SK-N-SH treated with all-trans-retinoic acid at 6 μM for 48 hours (cell line): ENCODE results near the gene NTM.

Experiments
- ATAC-seq: fragments of 200-7000 bp; cut with Tn5 transposase; 3 replicates; pipeline ENCODE4 v1.9.1; 2020; ENCODE audit warnings: mild to moderate bottlenecking, moderate library complexity
- ARNTL ChIP-seq: fragments of 450-650 bp; formaldehyde crosslinking; IDR thresholded peaks from 2 replicates; pipeline ENCODE4 v1.5.0; 2020; ENCODE audit warnings: low read depth, mild to moderate bottlenecking, moderate library complexity, borderline replicate concordance
- BACH2 ChIP-seq: fragments of 250-450 bp; sonication (Bioruptor Pico); IDR thresholded peaks from 2 replicates; pipeline ENCODE4 v1.9.0; 2021; ENCODE audit warnings: mild to moderate bottlenecking, borderline replicate concordance
- CSDC2 ChIP-seq: fragments of 250-450 bp; sonication (Bioruptor Pico); IDR thresholded peaks from 2 replicates; pipeline ENCODE4 v1.5.0; 2020; ENCODE audit warnings: mild to moderate bottlenecking, moderate library complexity
- ESRRG ChIP-seq: fragments of 250-450 bp; sonication (Bioruptor Pico); IDR thresholded peaks from 2 replicates; pipeline ENCODE4 v1.6.1; 2021; ENCODE audit warnings: mild to moderate bottlenecking
- GLIS3 ChIP-seq: fragments of 250-450 bp; sonication (Bioruptor Pico); IDR thresholded peaks from 2 replicates; pipeline ENCODE4 v1.5.0; 2020; ENCODE audit warnings: mild to moderate bottlenecking, moderate library complexity
- ISL1 ChIP-seq: fragments of 250-450 bp; sonication (Bioruptor Pico); IDR thresholded peaks from 2 replicates; pipeline ENCODE4 v2.1.2; 2022; ENCODE audit warnings: mild to moderate bottlenecking, moderate library complexity
- OSR1 ChIP-seq: fragments of 250-450 bp; sonication (Bioruptor Pico); IDR thresholded peaks from 2 replicates; pipeline ENCODE4 v1.8.0; 2022; ENCODE audit warnings: moderate library complexity, mild to moderate bottlenecking, inconsistent platforms
- PPARA ChIP-seq: fragments of 250-450 bp; sonication (Bioruptor Pico); IDR thresholded peaks from 2 replicates; pipeline ENCODE4 v1.5.0; 2020; ENCODE audit warnings: mild to moderate bottlenecking, borderline replicate concordance
- RARB ChIP-seq: fragments of 250-450 bp; sonication (Bioruptor Pico); IDR thresholded peaks from 2 replicates; pipeline ENCODE4 v1.8.0; 2021; ENCODE audit warnings: mild to moderate bottlenecking, moderate library complexity
- SNAI2 ChIP-seq: fragments of 250-450 bp; sonication (Bioruptor Pico); IDR thresholded peaks from 2 replicates; pipeline ENCODE4 v1.5.0; 2020; ENCODE audit warnings: mild to moderate bottlenecking, moderate library complexity
- TCF4 ChIP-seq: fragments of 250-450 bp; sonication (Bioruptor Pico); IDR thresholded peaks from 2 replicates; pipeline ENCODE4 v1.8.0; 2021; ENCODE audit warnings: mild to moderate bottlenecking, moderate library complexity, borderline replicate concordance
- TOX ChIP-seq: fragments of 250-450 bp; sonication (Bioruptor Pico); IDR thresholded peaks from 2 replicates; pipeline ENCODE4 v1.8.0; 2021; ENCODE audit warnings: mild to moderate bottlenecking, moderate library complexity, borderline replicate concordance
- ZC3H10 ChIP-seq: fragments of 250-450 bp; sonication (Bioruptor Pico); IDR thresholded peaks from 2 replicates; pipeline ENCODE4 v1.5.1; 2021; ENCODE audit warnings: mild to moderate bottlenecking, moderate library complexity
- ZFP3 ChIP-seq: fragments of 250-450 bp; sonication (Bioruptor Pico); IDR thresholded peaks from 2 replicates; pipeline ENCODE4 v1.5.0; 2020; ENCODE audit warnings: mild to moderate bottlenecking, moderate library complexity
- ZFP30 ChIP-seq: fragments of 450-650 bp; formaldehyde crosslinking; IDR thresholded peaks from 2 replicates; pipeline ENCODE4 v1.5.0; 2022; ENCODE audit warnings: mild to moderate bottlenecking, moderate library complexity
- ZNF565 ChIP-seq: fragments of 450-650 bp; formaldehyde crosslinking; conservative IDR thresholded peaks from 2 replicates; pipeline ENCODE4 v1.5.0; 2020; ENCODE audit warnings: low read depth, mild to moderate bottlenecking, moderate library complexity
- ZNF70 ChIP-seq: fragments of 450-650 bp; formaldehyde crosslinking; IDR thresholded peaks from 2 replicates; pipeline ENCODE4 v1.5.0; 2020; ENCODE audit warnings: mild to moderate bottlenecking, moderate library complexity
- ZNF8 ChIP-seq: fragments of 450-650 bp; formaldehyde crosslinking; IDR thresholded peaks from 2 replicates; pipeline ENCODE4 v1.5.0; 2020; ENCODE audit warnings: mild to moderate bottlenecking, moderate library complexity
- TF ChIP-seq, protein P1 (sequence below): fragments of 250-450 bp; sonication (Bioruptor Pico); IDR thresholded peaks from 2 replicates; pipeline ENCODE4 v1.5.1; 2020; ENCODE audit warnings: low read depth, mild to moderate bottlenecking, moderate library complexity
- TF ChIP-seq, protein P2 (sequence below): fragments of 250-450 bp; sonication (Bioruptor Pico); IDR thresholded peaks from 2 replicates; pipeline ENCODE4 v1.5.1; 2021; ENCODE audit warnings: mild to moderate bottlenecking, moderate library complexity
- TF ChIP-seq, protein P3 (sequence below): fragments of 250-450 bp; sonication (Bioruptor Pico); IDR thresholded peaks from 2 replicates; pipeline ENCODE4 v1.5.0; 2020; ENCODE audit warnings: mild to moderate bottlenecking, moderate library complexity
- TF ChIP-seq, protein P4 (sequence below): fragments of 250-450 bp; sonication (Bioruptor Pico); IDR thresholded peaks from 2 replicates; pipeline ENCODE4 v1.8.0; 2021; ENCODE audit warnings: low read depth, mild to moderate bottlenecking, moderate library complexity, borderline replicate concordance
- TF ChIP-seq, protein P5 (sequence below): fragments of 250-450 bp; sonication (Bioruptor Pico); IDR thresholded peaks from 2 replicates; pipeline ENCODE4 v1.8.0; 2020; ENCODE audit warnings: mild to moderate bottlenecking, moderate library complexity, borderline replicate concordance

NTM gene

DNA sequence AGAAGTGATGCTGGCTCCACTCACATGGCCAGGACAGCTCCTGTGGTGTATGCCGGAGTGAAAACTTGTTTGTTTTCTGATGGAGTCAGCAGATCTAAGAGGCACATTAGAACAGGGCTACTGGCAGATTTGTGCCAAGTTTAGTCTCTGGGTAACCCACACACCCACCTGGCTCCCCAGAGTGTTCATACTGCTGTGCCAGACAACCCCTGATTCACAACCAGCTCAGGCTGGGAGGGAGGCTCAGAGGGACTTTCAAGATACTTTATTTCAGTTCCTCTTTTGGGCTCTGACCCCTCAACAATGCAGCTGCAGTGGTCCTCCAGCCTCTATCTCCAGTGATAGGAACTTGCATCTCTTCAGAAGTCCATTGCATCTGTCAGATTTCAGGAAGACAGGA, 8.5 kb downstream of the NTM start:
- ATAC-seq = no peak
- TF ChIP-seq ISL1 = no peak
- no peak for TF ChIP-seq CSDC2 (CRISPR knock-in tag)
- TF ChIP-seq ZNF565 (CRISPR knock-in tag) = no peak
- TF ChIP-seq OSR1 (CRISPR knock-in tag) = no peak
- TF ChIP-seq ESRRG (CRISPR knock-in tag) = no peak
- no peak for TF ChIP-seq ZNF8 (CRISPR knock-in tag)
- TF ChIP-seq BACH2 (CRISPR knock-in tag) = no peak
- TF ChIP-seq ZNF70 (CRISPR knock-in tag) = no peak
- TF ChIP-seq, protein P1, sequence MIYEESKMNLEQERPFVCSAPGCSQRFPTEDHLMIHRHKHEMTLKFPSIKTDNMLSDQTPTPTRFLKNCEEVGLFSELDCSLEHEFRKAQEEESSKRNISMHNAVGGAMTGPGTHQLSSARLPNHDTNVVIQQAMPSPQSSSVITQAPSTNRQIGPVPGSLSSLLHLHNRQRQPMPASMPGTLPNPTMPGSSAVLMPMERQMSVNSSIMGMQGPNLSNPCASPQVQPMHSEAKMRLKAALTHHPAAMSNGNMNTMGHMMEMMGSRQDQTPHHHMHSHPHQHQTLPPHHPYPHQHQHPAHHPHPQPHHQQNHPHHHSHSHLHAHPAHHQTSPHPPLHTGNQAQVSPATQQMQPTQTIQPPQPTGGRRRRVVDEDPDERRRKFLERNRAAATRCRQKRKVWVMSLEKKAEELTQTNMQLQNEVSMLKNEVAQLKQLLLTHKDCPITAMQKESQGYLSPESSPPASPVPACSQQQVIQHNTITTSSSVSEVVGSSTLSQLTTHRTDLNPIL (CRISPR knock-in tag) = no peak
- no peak for TF ChIP-seq RARB
- TF ChIP-seq PPARA (CRISPR knock-in tag) = no peak
- TF ChIP-seq, protein P2, sequence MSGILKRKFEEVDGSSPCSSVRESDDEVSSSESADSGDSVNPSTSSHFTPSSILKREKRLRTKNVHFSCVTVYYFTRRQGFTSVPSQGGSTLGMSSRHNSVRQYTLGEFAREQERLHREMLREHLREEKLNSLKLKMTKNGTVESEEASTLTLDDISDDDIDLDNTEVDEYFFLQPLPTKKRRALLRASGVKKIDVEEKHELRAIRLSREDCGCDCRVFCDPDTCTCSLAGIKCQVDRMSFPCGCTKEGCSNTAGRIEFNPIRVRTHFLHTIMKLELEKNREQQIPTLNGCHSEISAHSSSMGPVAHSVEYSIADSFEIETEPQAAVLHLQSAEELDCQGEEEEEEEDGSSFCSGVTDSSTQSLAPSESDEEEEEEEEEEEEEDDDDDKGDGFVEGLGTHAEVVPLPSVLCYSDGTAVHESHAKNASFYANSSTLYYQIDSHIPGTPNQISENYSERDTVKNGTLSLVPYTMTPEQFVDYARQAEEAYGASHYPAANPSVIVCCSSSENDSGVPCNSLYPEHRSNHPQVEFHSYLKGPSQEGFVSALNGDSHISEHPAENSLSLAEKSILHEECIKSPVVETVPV (CRISPR knock-in tag) = no peak
- no peak for TF ChIP-seq ZC3H10
- TF ChIP-seq, protein P3, sequence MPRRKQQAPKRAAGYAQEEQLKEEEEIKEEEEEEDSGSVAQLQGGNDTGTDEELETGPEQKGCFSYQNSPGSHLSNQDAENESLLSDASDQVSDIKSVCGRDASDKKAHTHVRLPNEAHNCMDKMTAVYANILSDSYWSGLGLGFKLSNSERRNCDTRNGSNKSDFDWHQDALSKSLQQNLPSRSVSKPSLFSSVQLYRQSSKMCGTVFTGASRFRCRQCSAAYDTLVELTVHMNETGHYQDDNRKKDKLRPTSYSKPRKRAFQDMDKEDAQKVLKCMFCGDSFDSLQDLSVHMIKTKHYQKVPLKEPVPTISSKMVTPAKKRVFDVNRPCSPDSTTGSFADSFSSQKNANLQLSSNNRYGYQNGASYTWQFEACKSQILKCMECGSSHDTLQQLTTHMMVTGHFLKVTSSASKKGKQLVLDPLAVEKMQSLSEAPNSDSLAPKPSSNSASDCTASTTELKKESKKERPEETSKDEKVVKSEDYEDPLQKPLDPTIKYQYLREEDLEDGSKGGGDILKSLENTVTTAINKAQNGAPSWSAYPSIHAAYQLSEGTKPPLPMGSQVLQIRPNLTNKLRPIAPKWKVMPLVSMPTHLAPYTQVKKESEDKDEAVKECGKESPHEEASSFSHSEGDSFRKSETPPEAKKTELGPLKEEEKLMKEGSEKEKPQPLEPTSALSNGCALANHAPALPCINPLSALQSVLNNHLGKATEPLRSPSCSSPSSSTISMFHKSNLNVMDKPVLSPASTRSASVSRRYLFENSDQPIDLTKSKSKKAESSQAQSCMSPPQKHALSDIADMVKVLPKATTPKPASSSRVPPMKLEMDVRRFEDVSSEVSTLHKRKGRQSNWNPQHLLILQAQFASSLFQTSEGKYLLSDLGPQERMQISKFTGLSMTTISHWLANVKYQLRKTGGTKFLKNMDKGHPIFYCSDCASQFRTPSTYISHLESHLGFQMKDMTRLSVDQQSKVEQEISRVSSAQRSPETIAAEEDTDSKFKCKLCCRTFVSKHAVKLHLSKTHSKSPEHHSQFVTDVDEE (CRISPR knock-in tag) = no peak
- TF ChIP-seq ARNTL (CRISPR knock-in tag) = no peak
- TF ChIP-seq, protein P4, sequence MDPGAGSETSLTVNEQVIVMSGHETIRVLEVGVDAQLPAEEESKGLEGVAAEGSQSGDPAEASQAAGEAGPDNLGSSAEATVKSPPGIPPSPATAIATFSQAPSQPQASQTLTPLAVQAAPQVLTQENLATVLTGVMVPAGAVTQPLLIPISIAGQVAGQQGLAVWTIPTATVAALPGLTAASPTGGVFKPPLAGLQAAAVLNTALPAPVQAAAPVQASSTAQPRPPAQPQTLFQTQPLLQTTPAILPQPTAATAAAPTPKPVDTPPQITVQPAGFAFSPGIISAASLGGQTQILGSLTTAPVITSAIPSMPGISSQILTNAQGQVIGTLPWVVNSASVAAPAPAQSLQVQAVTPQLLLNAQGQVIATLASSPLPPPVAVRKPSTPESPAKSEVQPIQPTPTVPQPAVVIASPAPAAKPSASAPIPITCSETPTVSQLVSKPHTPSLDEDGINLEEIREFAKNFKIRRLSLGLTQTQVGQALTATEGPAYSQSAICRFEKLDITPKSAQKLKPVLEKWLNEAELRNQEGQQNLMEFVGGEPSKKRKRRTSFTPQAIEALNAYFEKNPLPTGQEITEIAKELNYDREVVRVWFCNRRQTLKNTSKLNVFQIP (CRISPR knock-in tag) = no peak
- no peak for TF ChIP-seq ZFP3 (CRISPR knock-in tag)
- TF ChIP-seq ZFP30 = no peak
- TF ChIP-seq TCF4 (CRISPR knock-in tag) = no peak
- TF ChIP-seq, all 23 proteins: peak for 0

DNA sequence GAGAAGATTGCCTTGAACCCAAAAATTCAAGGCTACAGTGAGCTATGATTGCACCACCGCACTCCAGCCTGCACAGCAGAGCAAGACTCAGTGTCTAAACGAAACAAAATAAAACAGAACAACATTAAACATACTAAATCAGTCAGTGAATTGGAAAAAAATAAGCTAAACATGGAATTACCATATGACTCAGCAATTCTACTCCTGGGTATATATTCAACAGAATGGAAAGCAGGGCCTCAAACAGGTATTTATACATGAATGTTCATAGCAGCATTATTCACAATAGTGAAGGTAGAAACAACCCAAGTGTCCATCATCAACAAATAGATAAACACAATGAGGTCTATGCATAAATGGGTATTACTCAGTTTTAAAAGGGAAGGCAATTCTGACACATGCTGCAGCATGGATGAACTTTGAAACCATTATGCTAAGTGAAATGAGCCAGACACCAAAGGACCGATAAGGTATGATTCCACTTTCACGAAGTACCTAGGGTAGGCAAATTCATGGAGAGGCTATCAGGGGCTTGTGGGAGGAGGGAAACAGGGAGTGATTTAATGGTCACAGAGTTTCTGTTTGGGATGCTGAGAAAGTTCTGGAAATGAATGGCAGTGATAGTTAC, 15.5 kb downstream of the NTM start:
- TF ChIP-seq GLIS3 (CRISPR knock-in tag) (no peak), TCF4 (CRISPR knock-in tag) (no peak), TOX (no peak), ZNF8 (CRISPR knock-in tag) (no peak), RARB (no peak), ZFP3 (CRISPR knock-in tag) (no peak), ZNF565 (CRISPR knock-in tag) (no peak), ZNF70 (CRISPR knock-in tag) (no peak), CSDC2 (CRISPR knock-in tag) (no peak), ARNTL (CRISPR knock-in tag) (no peak), ISL1 (no peak), SNAI2 (CRISPR knock-in tag) (no peak)
- TF ChIP-seq, protein P5, sequence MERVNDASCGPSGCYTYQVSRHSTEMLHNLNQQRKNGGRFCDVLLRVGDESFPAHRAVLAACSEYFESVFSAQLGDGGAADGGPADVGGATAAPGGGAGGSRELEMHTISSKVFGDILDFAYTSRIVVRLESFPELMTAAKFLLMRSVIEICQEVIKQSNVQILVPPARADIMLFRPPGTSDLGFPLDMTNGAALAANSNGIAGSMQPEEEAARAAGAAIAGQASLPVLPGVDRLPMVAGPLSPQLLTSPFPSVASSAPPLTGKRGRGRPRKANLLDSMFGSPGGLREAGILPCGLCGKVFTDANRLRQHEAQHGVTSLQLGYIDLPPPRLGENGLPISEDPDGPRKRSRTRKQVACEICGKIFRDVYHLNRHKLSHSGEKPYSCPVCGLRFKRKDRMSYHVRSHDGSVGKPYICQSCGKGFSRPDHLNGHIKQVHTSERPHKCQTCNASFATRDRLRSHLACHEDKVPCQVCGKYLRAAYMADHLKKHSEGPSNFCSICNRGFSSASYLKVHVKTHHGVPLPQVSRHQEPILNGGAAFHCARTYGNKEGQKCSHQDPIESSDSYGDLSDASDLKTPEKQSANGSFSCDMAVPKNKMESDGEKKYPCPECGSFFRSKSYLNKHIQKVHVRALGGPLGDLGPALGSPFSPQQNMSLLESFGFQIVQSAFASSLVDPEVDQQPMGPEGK (CRISPR knock-in tag) = no peak
- TF ChIP-seq, protein P2 (CRISPR knock-in tag) = no peak
- TF ChIP-seq, protein P1 (CRISPR knock-in tag) = no peak
- ATAC-seq = no peak
